Measurements from ENCODE around the gene M1AP. TPM values are rescaled to one million over a fixed set of nuclear protein-coding genes. Genes with fewer than 3 reads are reported as not detected.
A peak's percentile ranks its signal among the peaks of the same experiment; 100 is the strongest.

Gene M1AP
- polyA plus RNA-seq, 1 of the 3 experiments (the other 2 are of a cell fraction) = 0.02 TPM

GRCh38 chr2:74691929-74692328 is 43.8 kb upstream of the M1AP start (continued):
- TF ChIP-seq PBX3 (IDR thresholded peaks at IDR 0.05) = no peak
- no peak for TF ChIP-seq YY1 (IDR thresholded peaks at IDR 0.05; ENCODE audit: low read depth)
- TF ChIP-seq NFIC (IDR thresholded peaks at IDR 0.05; ENCODE audit: borderline replicate concordance) = no peak
- no peak for TF ChIP-seq SIN3A (IDR thresholded peaks at IDR 0.05; ENCODE audit: borderline replicate concordance, low read depth, low read length)
- TF ChIP-seq ZBTB33 (IDR thresholded peaks at IDR 0.05; ENCODE audit: borderline replicate concordance, low read depth) = no peak

- CTCF ChIA-PET = interaction anchor here (0.5 to 2.7 kb wide), 37 partner anchors 9 to 711 kb away, joined by 3 to 65 read pairs (median 4); partner anchors contain the start of gene HK2
- H3K79me2 ChIP-seq (ENCODE audit: insufficient read depth) = no peaks in the 10 kb centered on the region
- H4K20me1 ChIP-seq (ENCODE audit: insufficient read depth) = no peaks in the 10 kb centered on the region
- H3K4me1 ChIP-seq (ENCODE audit: control insufficient read depth in 1 of 2, insufficient read depth in 2 of 2, low read depth in 1 of 2, low read length in 1 of 2) = no peaks in the 10 kb centered on the region; a peak in 1 of 4 replicates
- no peaks in the 10 kb centered on the region for H3K9me2 ChIP-seq
- no peak overlapping the region for H2AFZ ChIP-seq (ENCODE audit: low read depth)
- 2% methylated on average over 4 of the region's 4 CpGs for WGBS (ENCODE audit: low lambda C conversion rate)
- no peak overlapping the region for H3K27ac ChIP-seq (ENCODE audit: low read depth in 2 of 2, low read length in 1 of 2)
- H3K36me3 ChIP-seq (replicated peaks in 1 of 2; ENCODE audit: control insufficient read depth in 1 of 2, insufficient read depth in 2 of 2, low read length in 1 of 2) = no peaks in the 10 kb centered on the region
- no peak overlapping the region for H3K4me3 ChIP-seq (ENCODE audit: low read depth in 2 of 2, low read length in 1 of 2)
- TF ChIP-seq NFIC (IDR thresholded peaks at IDR 0.05; ENCODE audit: borderline replicate concordance) = no peak
- TF ChIP-seq RAD21 (IDR thresholded peaks at IDR 0.05; ENCODE audit: low read length) = peak; percentile 98
- peak; percentile 92 for TF ChIP-seq SMC3 (IDR thresholded peaks at IDR 0.05; ENCODE audit: low read depth, low read length)
- TF ChIP-seq EP300 (IDR thresholded peaks at IDR 0.05; ENCODE audit: borderline replicate concordance in 1 of 2, low read depth in 1 of 2, low read length in 1 of 2) = no peak
- TF ChIP-seq CTCF (IDR thresholded peaks at IDR 0.05) = peak; percentile 92
- peak; percentile 17 for TF ChIP-seq CHD2 (IDR thresholded peaks at IDR 0.05; ENCODE audit: low read length, partially characterized antibody)
- POLR2A ChIA-PET = interaction anchor here (0.6 to 0.8 kb wide), 2 partner anchors 185 to 189 kb away, joined by 3 to 4 read pairs; no protein-coding TSS in a partner anchor
- H3K27me3 ChIP-seq (ENCODE audit: insufficient read depth) = no peaks in the 10 kb centered on the region
- DNase-seq = peak; percentile 68
- H3K9ac ChIP-seq = no peak overlapping the region
- no peak overlapping the region for H3K4me2 ChIP-seq
- H3K9me3 ChIP-seq = no peaks in the 10 kb centered on the region
- H3F3A ChIP-seq (replicated peaks; ENCODE audit: insufficient read depth) = no peaks in the 10 kb centered on the region
These were observed 42.4 kb upstream of the M1AP start for GRCh38 chr2:74690571-74690970.

Data from SK-N-SH (cell line).